CD4-positive, alpha-beta T cell treated with Interleukin-6 for 4 hours (primary cell): ENCODE results near the gene BCL7A.
A peak's percentile ranks its signal among the peaks of the same experiment; 100 is the strongest.
"Not testable (repeated sequence)": the region's sequence is repeated elsewhere in the genome, so short reads cannot be mapped to it uniquely, and the experiment has no call there.

Source experiments
- DNase-seq: peaks from one replicate; pipeline ENCODE4 v3.0.0-alpha.2; 2020; ENCODE audit warnings: mixed read lengths

BCL7A gene

DNA sequence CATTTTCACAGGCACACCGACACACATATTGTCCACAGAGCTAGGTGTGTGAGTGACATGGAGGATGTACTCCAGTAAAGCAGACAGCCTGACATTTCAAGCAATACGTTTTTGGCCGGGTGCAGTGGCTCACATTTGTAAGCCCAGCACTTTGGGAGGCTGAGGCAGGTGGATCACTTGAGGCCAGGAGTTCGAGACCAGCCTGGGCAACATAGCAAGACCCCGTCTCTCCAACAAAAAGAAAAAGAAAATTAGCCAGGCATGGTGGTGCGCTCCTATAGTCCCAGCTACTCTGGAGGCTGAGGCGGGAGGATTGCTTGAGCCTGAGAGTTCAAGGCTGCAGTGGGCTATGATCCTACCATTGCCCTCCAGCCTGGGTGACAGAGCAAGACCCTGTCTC, 34.7 kb downstream of the BCL7A start:
- not testable (repeated sequence) for DNase-seq

DNA sequence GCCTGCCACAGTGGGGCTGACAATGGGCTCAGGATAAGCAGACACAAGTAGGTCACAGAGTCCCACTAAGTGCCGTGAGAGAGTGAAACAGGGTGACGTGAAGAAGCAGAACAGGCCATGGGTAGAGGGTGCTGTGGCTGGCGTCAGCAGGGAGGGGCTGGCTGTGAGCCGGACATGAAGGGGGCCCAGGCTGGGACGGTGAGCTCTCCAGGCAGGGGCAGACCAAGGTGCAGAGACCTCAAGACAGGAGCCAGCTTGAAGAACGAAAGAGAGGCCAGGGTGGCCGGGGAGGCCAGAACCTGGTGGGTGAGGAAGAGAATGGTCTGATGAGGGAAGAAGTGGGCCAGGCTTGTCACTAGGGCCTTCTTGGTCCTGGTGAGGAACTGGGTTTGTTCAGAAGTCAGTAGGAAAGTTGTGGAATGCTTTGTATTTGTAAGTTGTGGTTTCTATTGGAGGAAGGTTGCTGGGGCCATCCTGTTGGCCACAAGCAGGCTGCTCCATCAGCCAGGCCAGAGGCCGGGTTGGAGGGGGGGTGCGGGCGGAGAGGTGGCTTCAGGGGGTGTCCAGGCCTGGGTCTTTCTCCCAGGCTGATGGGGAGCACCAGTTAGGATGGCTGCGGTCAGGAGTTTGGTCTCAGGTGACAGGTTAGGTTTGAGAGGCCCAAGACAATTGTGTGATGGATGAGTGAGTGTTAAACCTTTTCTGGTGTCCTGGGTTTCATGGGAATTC, 35.5 kb downstream of the BCL7A start:
- DNase-seq = no peak

DNA sequence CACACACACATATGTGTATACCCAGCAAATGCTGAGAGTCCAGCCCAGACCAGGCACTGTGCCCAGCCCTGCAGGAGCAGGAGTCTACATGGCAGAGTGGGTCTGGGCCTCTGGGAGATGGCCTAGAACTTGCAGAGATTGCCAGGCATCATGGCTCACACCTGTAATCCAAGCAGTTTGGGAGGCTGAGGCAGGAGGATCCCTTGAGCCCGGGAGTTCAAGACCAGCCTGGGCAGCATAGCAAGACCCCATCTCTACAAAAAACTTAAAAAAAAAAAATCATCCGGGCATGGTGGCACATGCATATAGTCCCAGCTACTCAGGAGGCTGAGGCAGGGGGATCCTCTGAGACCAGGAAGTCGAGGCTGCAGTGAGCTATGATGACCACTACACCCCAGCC, 36.1 kb downstream of the BCL7A start:
- no peak for DNase-seq

DNA sequence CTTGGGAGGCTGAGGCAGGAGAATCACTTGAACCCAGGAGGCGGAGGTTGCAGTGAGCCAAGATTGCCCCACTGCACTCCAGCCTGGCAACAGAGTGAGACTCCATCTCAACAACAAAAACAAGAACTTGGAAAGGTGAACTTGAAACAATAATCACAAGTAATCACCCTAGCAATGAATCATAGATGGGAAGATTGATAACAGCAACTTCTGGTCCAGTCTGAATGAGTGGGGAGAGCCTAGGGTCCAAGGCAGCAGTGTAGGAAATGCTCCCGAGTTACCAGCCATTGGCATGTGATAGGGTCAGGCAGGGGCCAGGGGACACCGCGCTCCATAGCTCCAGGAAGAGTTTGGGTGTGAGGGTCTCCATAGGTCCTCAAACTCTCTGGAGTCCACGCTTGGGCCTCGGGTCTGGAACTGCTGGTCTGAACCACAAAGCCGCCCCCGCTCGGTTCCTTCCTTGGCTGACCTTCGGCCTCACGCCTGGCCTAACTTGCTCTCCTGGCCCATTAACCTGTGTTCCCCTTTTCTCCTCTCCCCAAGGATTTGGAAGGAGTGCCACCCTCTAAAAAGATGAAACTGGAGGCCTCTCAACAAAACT, 37.0 kb downstream of the BCL7A start:
- no peak for DNase-seq

DNA sequence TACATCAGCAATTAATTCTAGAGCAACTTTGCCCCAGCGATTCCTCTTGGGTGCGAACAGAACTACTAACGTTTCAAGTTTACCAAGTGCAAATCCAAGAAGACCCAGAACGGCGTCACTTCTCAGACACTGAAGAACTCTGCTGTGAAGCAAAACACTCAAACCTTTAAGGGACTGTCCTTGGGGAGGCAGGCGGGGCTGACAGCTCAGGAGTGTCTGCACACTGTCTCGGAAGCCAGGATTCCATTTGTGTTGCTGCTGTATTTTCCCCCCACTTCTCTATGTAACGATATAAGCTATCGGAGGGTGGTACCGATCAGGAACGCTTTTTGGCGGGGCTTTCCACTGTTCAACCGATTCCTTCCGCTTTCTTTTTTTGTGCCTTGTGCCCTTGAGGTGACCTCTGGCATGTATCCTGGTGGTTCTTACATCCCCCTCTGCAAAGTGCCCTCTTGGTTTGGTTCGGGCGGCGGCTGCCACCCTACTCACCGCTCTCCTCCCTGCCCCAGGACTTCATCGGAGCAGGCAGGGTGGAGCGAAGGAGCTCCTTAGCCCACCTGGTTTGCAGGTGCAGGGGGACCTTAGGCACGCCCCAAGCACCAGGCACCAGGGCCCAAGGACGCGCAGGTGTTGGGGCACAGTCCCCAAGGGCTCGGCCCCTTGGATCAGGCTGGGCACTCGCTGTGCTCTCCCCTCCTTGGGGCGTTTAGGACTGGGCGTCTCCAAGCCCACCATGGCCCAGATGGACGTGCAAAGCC, 37.7 kb downstream of the BCL7A start:
- DNase-seq = no peak

DNA sequence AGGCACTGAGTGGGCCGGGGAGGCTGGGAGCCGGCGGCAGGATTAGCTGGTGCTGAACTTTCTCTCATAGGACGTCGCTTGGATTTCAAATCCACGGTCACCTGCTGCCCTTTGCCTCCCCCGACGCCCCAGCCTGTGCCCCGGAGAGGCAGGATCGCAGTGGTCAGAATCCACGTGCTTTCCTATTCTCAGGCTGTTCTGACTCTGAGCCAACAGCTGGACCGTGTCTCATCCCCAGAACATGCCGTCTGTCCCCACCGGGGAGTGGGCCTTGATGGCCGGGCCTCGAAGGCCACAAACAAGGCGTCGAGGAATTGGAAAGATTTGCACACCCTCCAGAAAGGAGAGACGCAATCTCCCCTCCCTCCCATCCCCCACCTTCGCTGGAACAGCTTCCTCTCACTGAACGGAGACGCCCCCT, 38.4 kb downstream of the BCL7A start:
- DNase-seq = no peak

DNA sequence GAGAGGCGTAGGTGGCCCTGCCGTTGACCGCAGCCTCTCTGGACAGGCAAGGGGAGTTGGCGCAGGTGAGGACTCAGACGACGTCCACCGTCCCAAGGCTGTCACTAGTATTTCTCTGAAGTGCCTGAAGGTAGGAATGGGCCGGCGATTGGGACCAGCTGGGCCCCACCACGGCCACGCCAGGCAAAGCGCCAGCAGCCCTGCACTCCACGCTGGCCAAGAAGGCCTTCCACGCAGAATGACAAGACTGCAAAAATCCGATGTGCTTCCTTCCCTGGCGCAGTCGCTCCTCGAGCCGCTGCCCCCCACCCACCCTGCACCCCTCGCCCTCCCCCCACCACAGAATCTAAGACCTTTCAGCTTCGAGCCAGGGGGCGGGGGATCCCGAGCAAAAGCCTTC, 39.6 kb downstream of the BCL7A start:
- no peak for DNase-seq

DNA sequence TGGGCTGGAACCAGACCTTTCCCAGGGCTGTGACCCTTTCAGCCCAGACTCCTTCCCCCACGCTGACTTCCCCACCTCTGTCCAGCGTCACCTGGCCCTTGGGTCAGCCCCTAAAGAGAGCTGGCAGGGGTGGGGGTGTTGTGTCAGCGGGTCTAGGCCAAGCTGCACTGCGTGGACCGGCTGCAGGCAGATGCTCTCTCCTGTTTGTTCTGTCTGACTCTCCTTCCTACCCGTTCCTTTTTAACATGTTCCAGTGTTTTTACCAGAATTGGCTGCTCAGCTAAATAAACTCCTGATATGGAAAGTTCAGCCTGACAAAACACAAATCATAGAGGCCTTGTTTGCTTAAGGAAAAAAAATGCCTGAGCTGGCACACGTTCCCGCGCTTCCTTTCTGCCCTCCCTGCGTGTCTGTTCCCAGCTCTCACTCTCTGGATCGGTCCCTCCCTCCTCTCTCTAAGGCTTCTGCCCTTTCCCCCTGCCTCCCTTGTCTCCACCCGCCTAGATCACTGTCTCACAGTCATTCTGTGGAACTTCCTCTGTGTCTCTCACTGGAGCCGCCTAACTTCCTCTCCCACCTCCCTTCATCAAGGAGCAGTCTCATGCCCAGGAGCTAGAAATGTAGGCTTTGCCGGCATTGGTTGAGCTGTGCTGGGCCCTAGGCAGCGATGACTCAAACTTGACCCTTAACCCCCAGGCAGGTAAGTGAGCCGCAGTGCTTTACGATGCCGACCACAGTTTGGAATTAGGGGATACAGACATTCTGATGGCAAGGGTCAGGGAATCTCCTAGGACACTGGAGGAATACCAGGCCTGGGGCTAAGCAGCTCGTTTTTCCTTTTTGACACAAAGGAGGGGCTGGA, 41.4 kb downstream of the BCL7A start:
- no peak for DNase-seq

DNA sequence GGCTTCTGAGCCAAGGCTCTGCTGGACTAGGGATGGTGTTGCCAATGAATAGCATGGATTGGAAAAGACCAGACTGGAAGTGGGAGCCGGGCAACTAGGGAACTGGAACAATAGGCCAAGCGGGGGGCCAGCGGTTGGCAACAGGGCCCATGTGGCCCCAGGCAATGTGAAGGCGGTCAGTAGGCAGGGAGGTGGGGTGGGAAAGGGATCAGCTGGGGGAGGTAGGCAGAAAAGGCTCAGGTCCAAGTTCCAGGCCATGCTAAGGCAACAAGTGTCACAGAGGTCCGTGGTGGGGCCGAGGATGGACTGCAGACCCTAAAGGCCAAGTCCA, 42.0 kb downstream of the BCL7A start:
- no peak for DNase-seq

DNA sequence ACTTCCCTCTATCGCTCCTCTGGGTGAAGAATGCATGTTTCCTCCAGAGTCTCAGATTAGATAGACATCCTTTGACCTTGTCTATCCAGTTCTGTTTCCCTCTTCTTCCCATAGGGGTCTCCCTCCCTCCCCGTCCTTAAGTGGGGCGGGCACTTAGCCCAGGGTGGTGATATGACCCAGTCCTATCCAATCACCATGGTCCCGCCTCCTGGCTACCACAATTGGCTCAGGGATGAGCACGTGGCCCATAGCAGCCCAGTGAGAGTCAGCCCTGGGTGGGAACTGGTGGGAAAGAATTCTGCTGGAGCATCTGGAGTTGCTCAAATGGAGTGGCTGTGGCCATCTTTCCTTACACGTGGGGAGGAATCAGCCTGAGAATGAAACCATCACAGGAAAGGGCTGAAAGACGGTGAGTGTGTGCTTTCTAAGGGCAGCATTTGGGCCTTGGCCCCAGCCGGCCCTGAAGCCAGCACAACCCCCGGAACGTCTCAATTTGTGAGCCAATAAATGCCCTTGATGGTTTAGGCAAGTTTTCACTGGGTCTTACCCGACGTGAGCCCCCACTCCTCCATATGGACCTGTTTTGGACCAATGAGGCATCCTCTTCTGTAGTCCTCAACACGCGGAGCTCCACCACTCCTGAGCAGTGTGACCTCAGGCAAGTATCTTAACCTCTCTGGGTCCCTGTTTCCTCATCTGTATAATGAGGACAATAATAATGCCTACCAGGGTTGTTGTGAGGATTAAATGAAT, 42.5 kb downstream of the BCL7A start:
- peak; percentile 55 for DNase-seq

DNA sequence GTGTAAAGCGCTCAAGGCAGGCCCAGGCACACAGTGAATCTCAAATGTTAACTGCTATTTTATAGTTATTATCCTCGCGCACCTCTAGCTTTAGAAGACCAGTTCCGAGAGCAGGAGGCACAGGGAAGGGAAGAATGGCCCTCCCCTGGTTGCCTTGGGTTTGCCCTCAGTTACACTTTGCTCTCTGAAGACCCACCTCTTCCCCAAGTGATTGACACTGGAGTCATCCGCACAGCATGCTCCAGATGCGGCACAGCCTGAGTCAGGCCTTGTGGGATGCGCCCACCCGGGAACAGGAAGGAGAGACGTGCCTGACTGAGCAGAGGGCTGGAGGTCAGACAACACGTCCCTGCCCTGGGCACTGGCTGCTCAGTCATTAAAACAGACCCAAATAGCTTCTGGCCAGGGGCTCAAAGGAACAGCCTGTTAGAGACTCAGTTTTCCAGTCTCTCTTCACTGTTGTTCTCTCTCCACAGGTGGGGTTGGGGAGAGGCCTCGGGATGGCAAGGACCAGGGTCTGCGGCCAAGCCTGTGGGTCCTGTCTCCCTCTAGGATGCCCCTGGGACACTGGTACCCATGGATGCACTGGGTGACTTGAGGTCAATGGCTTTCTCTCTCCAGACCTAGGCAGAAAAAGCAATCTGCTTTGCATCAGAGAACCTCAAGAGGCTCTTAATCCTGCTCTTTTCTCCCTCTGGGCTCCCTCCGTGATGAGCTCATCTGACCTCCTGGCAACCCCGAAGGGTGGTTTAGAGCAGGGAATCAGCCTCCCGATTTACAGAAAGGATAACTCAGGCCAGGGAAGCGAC, 43.3 kb downstream of the BCL7A start:
- DNase-seq = no peak

DNA sequence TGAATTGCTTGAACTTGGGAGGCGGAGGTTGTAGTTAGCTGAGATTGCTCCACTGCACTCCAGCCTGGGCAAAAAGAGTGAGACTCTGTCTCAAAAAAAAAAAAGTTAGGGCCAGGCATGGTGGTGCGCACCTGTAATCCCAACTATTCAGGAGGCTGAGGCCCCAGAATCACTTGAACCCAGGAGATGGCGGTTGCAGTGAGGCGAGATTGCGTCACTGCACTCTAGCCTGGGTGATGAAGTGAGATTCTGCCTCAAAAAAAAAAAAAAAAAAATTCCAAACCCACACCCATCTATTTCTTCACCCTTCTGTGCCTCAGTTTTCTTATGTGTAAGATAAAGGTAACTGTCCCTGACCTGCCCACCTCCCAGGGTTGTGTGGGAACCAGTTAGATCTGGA, 45.9 kb downstream of the BCL7A start:
- no peak for DNase-seq

DNA sequence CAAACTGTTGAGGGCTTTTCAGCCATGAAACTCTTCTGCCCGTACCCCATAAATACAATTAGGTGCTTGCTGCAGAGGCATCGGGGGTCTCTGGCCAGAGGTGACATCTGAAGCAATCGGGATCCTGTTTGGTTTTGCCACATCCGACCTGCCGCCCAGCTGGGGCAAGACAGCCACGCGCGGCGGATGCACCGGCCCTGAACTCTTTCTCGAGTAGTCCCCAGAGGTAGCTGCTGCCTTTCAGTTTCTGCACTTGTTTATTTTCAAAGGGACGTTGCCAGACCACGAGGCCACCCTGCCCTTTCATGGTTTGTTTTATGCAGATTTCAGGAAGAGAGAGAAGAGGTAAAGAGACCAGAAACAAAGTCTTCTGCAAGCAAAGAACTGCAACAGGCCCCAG, 46.3 kb downstream of the BCL7A start:
- DNase-seq = peak; percentile 63

DNA sequence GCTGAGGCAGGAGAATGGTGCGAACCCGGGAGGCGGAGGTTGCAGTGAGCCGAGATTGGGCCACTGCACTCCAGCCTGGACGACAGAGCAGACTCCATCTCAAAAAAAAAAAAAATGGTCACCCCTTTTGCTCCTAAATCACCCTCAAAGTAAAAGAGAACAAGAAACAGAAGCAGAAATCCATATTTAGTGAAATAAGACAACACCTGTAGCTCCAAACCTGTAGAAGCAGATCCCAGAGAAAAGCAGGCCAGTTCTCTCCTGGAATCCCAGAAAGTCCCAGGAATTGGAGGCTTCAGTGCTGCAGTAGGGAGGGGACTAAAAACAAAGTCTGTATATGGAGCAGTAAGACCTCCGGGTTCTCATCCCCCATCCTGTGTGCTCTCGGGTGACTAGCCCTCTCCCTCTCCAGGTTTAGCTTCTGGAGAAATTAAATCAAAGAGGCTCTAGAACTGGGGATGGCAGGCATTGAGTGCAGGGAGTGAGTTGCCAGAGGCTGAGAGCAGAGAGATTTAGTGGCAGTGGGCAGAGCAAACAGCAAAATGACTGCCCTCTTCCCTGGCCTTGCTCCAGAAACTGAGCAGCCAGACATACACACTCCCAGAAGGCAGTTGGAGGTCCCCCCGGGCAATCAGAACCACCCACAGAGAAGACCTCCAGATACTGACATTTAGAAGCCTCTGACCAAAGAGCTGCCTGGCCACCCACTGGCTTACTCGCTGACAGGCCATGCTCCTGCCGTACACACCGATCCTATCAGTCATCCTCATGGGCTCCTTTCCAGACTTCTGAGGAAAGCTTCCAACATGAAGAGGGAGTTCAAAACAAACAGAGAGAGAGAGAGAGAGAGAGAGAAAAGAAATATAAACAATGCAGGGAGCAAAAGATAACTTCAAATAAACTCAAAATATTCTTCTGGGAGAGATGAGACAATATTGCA, 50.6 kb downstream of the BCL7A start:
- DNase-seq = no peak

DNA sequence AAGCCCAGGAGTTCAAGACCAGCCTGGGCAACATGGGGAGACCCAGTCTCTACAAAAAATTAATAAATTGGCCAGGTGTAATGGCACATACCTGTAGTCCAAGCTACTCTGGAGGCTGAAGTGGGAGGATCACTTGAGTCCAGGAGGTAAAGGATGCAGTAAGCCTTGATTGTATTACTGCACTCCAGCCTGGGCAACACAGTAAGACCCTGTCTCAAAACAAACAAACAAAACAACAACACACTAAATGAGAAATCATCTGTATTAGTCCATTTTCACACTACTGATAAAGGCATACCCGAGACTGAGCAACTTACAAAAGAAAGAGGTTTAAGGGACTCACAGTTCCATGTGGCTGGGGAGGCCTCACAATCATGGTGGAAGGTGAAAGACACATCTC, 52.1 kb downstream of the BCL7A start:
- DNase-seq = no peak

DNA sequence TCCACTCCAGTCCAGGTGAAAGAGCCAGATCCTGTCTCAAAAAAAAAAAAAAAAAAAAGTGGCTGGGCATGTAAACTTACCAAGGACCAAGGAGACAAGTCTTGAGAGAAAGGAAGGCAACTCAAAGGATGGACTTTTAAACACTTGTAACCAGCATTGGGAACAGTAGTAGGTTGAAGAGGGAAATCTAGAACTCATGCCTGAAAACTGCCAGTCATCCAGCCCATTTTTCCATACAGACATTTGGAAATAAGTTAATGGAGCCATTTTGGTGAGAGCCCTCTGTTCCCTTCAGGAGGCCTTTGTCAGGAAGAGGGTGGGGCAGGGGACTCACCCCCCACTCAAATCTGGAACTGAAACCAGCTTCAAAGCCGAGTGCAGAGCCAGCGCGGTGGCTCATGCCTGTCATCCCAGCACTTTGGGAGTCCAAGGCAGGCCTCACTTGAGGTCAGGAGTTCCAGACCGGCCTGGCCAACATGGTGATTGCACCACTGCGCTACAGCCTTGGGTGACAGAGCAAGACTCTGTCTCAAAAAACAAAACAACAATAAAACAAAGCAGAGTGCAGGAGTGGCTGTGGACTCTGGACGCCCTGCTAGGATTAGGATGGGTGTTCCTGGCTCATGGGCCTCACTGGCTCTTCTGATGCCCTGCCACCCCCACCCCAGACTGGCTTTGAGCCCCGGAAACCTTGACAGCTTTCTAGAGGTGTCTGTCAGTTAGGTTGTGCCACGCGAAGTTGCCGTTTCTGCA, 55.2 kb downstream of the BCL7A start:
- DNase-seq = no peak

DNA sequence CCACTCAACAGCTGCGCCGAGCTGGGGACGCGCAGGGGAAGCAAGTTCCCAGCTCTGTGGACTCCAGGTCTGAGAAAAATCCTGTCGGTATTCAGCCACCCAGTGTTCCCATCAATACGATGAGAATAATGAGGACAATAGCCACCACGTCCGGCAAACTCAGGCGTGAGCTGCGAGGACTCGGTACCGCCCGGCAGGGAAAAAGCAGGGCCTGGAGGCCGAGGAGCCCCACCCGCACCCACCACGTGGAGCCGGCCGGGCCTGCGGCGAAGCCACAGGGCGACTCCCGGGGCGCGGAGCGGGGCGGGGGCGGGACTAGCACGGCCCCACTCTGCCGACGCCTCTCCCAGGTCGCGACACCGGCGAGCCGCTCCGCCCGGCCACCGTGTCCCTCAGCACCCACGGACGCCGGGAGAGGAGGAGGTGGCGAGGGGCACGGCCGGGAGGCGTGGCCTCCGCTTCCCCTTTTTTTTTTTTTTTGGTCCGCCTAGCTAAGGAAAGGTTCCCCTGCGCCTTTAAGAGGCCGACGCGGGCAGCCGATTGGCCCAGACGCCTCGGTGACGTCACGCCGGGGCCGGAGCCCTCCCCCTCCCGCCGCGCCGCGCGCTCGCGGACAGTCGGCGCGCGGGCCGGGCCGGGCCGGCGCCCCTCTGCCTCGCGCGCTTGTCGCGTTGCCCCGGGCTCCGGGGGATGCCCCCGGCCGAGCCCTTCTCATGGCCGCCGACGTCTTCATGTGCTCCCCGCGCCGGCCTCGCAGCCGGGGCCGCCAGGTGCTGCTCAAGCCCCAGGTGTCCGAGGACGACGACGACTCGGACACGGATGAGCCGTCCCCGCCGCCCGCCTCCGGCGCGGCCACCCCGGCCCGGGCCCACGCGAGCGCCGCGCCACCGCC, 56.7 kb downstream of the BCL7A start, which contains the start of gene MLXIP:
TSS of gene MLXIP (plus strand) at position 616 of the 892 bp plus-strand sequence. CDS start at position 714, 98 bp downstream.
- DNase-seq = peak; percentile 91

DNA sequence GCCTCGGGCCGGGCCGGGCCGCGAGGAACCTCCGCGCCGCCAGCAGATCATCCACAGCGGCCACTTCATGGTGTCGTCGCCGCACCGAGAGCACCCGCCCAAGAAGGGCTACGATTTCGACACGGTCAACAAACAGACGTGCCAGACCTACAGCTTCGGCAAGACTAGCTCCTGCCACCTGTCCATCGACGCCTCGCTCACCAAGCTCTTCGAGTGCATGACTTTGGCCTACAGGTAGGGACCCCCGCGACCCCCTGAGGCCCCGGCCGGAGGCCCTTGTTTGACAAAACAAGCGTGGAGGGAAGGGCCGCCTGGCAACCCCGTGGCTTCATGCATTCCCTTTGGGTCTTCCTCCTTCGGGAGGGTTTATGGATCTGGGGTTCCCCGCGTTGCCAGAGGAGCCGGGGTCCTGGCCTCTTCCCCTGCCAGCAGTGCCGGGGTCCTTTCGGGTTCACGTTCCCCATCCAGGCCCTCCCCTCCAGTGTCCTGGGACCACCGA, 57.4 kb downstream of the BCL7A start:
- DNase-seq = peak; percentile 30
